ENCODE measurements around the gene YAP1.

- TF ChIP-seq CTCF (IDR thresholded peaks at IDR 0.05) (no peak), POLR2A (IDR thresholded peaks at IDR 0.05) (no peak)
Observed at GRCh38 chr11:102220728-102221467, 110.7 kb downstream of the YAP1 start.

Data from heart left ventricle (tissue), 13 donors.